ENCODE measurements around the gene CDC42SE1.

The CDC42SE1 gene

DNA sequence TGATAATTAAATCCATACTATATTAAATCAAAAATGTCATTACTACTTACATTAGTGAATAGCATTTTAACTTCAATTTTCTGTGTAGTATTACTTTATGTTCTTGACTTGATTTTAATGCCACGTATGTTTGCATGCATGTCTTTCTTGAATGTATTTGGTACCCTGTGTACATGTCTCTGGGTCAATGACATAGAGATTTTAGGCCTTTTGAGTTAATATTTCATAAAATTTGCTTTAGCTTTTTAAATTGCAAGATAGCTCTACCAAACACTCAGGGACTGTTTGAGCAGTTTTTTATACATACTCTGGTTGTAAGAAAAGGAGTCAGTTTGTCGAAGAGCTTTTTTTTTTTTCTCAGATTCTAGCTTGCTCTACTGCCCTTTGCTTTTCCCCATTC is 2.3 kb upstream of the CDC42SE1 start:
- no peak for DNase-seq (ENCODE audit: low read depth in 2 of 2)
- no peak for TF ChIP-seq CTCF (IDR thresholded peaks at IDR 0.05; ENCODE audit: low read depth, low read length)
- peak overlapping the region in 1 of 2 donors; percentile 94 for H3K4me3 ChIP-seq (replicated peaks in 1 of 2; ENCODE audit: low read depth in 2 of 2, low read length in 2 of 2)

- peak overlapping the region; percentile 83 to 94 for H3K4me3 ChIP-seq (replicated peaks in 1 of 2; ENCODE audit: low read depth in 2 of 2, low read length in 2 of 2)
- TF ChIP-seq CTCF (IDR thresholded peaks at IDR 0.05; ENCODE audit: low read depth, low read length): no peak
- peak in 1 of 2 donors; percentile 31 for DNase-seq (ENCODE audit: low read depth in 2 of 2)
Measured at GRCh38 chr1:151060657-151061421, 1.4 kb upstream of the CDC42SE1 start.

DNA sequence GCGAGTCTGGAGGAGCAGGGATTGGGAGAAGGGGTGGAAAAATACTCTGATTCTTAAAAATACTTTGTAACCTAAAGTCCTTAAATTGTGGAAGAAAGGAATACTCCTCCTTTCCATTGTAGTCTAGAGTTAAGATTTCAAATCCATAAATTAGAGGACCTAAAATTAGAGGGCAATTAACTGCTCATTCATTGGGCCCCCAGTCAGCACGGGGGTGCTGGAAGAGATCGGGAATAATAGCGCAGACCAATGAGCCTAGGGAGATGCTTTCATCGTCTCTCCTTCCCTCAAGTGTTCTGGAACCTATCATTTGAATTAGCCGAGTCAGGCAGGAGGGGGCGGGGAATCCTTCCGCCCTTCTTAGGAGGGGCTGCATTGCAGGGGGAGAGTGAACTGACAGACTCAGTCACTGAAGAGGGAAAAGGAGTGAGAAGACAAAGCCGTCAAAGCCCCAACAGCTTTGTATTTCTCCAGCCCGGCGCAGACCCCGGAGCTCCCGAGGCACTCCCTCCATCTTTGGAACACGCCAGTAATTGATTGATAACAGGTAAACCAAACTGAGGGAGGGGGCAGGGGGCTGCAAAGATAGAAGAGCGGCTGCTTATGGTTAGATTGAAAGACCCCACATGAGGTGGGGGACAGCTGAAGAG is 710 bp upstream of the CDC42SE1 start, which contains the start of gene MLLT11:
TSS of gene MLLT11 (plus strand) at position 391 of the 650 bp plus-strand sequence. CDS start 6,828 bp downstream, outside the sequence.
- no peak for TF ChIP-seq CTCF (IDR thresholded peaks at IDR 0.05; ENCODE audit: low read depth, low read length)
- peak; percentile 63 to 66 for DNase-seq (ENCODE audit: low read depth in 2 of 2)
- peak within 1 kb of the TSS; percentile 83 to 94 for H3K4me3 ChIP-seq (replicated peaks in 1 of 2; ENCODE audit: low read depth in 2 of 2, low read length in 2 of 2)

DNA sequence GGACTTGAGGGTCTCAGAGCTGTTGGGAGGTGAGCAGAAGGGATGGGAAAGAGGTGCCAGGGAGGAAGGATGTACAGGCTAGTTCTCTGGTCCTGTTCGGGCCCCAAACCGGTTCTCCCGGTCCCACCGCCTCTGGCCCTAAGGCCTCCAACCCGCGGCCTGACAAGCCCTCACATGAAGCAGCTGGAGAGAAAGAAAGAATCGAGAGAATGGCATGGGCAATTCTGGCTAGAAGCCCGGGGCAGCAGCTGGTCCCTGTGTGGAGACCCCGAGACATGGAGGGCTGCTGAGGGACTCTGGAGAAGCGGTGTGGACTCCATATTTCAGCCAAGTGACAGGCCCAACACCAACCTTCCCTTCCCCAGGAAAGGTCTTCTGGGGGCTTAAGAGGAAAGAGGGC is 730 bp downstream of the CDC42SE1 start:
- no peak for TF ChIP-seq CTCF (IDR thresholded peaks at IDR 0.05; ENCODE audit: low read depth, low read length)
- DNase-seq (ENCODE audit: low read depth in 2 of 2): peak; percentile 17 to 40
- peak overlapping the region; percentile 83 to 94 for H3K4me3 ChIP-seq (replicated peaks in 1 of 2; ENCODE audit: low read depth in 2 of 2, low read length in 2 of 2)

- TF ChIP-seq CTCF (IDR thresholded peaks at IDR 0.05; ENCODE audit: low read depth, low read length): no peak
- no peak overlapping the region for H3K4me3 ChIP-seq (replicated peaks in 1 of 2; ENCODE audit: low read depth in 2 of 2, low read length in 2 of 2)
- DNase-seq (ENCODE audit: low read depth in 2 of 2): no peak
Measured at GRCh38 chr1:151056149-151056548, 3.3 kb downstream of the CDC42SE1 start.

DNA sequence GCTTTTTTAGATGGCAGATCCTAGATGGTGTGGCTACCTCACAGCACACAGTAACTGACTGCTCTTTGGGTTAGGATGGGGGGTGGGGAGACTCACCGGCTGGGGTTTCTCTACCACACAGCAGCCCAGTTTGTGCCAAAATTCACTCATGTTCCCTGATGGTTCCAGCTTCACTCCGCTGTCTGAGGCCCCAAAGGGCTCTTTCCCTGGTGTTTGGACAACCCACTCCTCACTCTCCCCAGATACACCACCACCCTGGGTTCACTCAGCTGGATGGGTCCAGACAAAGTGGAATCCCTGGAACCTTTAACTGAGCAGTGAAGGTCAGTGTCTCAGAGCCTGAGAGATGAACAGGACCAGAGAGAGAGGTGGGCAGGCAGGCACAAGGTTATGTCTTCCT is 3.8 kb downstream of the CDC42SE1 start:
- no peak overlapping the region for H3K4me3 ChIP-seq (replicated peaks in 1 of 2; ENCODE audit: low read depth in 2 of 2, low read length in 2 of 2)
- no peak for DNase-seq (ENCODE audit: low read depth in 2 of 2)
- no peak for TF ChIP-seq CTCF (IDR thresholded peaks at IDR 0.05; ENCODE audit: low read depth, low read length)
